Fibroblast of gingiva (primary cell): ENCODE results near the gene HIVEP1.

Experiments used
- DNase-seq: peaks from one replicate; pipeline ENCODE4 v3.0.0-alpha.2; 2011; ENCODE audit warnings: low read depth

HIVEP1 gene

DNA sequence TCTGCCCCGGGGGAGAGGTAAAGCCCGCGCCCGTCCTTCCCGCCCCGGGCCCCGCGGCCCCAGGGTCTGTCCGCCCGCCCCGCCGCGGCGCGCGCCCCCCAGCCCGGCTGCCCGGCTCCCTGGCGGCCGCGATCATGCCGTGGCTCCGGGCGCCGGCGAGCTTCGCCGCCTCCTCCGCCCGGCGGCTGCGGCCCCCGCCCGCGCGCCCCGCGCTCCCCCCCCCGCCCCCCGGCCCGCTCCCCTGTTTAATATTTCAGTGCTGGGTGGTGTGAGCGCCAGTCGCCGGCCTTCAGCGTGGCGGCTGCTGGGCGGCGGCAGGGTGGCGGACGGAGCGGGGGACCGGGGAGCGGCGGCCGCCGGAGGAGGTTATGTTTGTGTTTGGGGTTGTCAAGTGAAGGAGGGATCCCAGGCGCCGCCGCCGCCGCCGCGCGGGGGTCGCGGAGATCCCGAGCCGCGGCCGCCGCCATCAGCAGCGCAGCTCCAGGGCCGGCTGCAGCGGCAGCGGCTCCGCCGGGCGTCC, at the start of gene HIVEP1:
HIVEP1 (plus strand) TSS at position 275 of the 520 bp plus-strand sequence. CDS start 3,317 bp downstream, outside the sequence.
- no peak for DNase-seq

DNA sequence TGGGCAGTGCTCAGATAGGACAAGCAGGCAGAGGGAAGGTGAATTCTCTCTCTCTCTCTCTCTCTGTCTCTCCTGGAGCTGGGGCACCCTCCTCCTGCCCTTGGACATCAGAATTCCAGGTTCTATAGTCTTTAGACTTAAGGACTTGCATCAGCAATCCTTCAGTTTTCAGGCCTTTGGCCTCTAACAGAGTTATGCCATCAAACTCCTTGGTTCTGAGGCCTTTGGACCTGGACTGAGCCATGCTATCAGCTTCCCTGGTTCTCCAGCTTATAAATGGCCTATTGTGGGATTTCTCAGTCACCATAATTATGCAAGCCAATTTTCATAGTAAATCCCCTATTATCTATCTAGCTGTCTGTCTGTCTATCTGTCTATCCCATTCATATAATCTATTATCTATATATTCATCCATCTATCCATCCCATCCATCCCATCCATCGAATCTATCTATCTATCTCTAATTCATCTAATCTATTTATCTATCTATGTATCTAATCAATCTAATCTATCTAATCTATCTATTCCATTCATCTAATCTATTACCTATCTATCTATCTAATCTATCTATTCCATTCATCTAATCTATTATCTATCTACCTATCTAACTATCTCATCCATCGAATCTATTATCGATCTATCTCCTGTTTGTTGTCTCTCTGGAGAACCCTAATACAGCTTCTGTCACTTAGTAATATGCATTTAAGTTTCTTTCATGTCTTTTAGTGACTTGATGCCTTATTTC, 48.2 kb upstream of the HIVEP1 start:
- no peak for DNase-seq

DNA sequence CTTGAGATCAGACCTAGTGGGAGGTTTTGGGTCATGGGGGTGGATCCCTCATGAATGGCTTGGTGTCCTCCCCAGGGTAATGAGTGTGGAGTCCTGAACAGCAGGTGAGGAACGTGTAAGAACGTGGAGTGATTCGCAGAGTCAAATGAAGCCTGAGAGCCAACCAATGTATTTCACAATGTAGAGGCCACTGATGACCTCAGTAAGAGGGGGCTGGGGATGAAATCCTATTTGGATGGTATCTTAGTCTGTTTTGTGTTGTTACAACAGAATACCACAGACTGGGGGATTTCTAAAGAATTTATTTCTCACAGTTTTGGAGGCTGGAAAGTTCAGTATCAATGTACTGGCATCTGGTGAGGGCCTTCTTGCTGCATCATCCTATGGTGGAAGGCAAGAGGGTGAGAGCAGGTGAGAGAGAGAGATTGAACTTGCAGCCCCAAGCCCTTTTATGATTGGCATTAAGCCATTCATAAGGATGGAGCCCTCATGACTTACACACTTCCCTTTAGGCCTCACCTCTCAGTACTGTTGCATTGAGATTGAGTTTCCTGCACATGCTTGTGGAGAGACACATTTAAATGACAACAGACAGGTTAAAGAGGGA, 47.3 kb upstream of the HIVEP1 start:
- DNase-seq = no peak

DNA sequence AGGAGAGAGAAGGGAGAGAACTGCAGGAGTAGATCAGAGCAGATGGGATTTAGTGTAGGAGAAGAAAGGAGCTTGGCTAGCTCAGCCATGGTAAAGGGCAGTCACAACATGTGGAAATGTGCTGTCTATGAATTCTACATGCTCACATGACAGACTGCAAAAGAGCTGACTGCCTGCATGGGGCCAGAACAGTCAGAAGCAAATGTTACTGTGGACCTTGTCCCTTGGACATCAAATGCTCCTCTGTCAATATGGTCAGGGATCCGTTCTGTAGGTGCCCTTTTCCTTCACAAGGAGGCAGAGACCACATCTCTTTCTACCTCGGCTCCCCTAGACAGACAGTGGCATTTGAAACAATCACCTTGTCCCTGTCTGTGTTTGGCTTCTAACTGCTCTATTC, 46.6 kb upstream of the HIVEP1 start:
- DNase-seq = no peak

DNA sequence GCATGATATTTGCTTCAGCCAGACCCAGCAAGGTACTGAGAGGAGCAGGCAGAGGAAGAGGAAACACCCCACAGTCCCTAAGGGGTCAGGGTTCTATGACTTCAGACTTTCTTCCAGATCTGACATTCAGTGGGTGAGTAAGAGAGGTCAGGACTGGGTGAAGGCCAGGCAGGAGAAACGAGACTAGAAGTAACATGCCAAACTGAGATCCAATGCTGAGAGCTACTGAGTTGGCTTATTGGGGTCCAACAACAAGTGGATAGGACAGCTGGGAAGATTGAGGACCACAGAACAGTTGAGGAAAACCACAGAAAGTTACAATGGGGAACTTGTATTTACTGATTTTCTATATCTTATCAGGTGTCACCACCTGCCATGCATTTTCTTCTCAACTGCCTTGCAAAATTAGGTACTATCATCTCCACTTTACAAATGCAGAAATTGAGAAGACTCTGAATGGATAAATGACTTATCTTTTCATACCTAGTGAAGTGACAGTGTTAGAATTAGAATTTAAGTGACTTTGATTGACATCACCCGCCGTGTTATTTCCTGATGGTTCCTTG, 43.8 kb upstream of the HIVEP1 start:
- DNase-seq = no peak

DNA sequence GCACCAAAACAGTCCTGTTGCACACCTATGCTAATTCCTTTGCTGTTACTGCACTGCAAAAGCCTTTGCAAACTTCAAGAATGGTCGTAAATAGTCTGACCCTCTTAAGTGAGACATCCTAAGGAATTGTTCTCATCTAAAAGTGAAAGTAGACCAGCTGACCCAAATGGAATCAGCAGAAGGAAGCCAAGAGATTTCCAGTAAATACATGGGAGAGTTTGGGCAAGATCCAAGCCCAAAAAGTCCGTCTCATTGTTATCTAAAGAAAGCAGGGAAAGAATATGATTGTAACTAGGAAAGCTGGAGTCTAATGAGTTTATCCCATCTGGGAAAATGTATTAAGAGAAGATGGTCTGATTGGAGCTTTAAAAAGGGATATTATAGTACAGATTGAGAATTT, 43.0 kb upstream of the HIVEP1 start:
- peak; percentile 29 for DNase-seq

DNA sequence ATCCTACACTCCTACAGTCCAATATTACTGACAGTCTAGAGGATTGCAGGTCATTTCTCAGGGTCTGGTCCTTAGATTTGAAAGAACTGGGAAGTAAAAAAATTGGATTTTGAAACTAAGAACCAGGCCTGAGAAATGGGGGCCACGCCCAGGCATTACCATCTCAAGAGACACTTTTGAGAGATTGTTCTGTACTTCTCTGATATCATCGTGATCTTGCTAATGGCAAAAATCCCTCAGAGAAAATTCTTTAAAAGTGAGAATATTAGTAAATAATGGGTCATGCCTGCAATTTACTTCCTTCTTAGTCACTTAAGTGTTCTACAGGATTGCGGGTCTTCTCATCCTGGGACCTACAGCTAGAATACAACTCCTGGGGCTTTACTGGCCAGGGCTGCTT, 42.0 kb upstream of the HIVEP1 start:
- DNase-seq = no peak

DNA sequence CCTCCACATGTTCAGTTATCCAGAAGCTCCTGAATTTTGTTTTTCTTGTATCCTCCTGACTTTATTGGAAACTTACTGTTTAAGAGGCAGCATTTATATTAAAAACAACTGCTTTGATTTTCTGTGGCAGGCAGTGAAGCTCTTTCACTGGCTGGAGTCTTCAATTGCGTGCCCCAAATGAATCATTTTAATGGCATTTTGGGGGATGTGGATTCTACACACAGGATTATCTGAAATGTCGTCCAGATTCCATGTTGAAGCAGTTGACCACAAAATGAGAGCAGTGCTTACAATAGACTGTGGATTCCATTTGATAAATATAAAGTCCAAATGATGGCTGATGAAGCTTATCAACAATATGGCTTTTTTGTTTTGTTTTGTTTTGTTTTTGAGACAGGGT, 41.0 kb upstream of the HIVEP1 start:
- peak; percentile 74 for DNase-seq

DNA sequence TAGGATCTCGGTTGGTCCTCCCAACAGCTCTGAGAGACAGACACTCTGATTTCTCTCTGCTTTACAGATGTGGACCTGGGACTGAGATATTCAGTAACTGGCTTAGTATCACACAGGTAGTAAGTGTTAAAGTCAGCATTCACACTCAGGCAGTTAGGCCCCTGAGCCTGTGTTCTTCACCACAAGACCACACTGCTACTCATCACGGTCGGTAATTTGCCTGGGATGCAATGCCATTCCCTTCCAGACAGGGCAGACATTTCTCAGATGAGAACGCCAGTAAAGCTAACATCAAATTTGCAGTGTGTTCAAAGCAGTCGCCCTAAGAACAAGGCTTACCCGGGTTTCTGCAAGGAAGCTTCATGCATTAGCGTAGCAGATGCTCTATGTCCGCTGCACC, 39.8 kb upstream of the HIVEP1 start:
- DNase-seq = no peak

DNA sequence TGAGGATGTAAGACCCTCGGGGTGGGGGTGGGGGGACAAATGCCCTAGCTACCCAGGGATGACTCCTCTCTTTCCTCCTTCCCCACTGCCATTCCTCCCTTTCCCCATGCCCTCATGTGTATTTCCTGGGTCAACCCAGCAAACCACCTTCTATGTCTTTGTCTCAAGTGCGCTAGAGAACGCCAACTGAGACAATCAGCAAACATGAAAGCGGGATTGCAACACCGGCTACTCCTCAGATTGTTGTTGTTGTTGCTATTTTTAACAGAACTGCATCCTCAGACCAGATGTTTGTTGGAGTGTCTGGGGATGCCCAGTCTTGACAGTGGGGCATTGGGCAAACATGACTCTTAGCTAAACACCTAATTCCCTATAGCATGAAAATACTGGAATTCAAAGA, 39.3 kb upstream of the HIVEP1 start:
- peak; percentile 83 for DNase-seq

DNA sequence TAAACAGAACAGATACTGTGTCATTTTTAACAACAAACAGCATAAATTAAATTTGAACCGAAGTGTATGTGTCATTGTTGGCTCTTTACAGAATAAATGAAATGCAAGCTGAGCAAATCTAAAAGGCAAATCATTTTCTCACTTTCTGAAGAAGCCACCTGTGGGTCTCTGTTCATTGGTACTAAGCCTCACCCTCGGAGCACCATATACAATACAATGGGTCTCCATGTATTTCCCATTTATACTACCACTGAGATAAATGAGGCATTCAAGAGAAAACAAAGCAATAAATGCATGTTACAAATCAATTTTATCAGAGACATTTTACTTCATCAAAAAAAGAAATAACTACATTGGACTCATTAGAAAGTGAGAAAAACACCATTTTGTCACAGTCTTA, 38.9 kb upstream of the HIVEP1 start:
- no peak for DNase-seq

DNA sequence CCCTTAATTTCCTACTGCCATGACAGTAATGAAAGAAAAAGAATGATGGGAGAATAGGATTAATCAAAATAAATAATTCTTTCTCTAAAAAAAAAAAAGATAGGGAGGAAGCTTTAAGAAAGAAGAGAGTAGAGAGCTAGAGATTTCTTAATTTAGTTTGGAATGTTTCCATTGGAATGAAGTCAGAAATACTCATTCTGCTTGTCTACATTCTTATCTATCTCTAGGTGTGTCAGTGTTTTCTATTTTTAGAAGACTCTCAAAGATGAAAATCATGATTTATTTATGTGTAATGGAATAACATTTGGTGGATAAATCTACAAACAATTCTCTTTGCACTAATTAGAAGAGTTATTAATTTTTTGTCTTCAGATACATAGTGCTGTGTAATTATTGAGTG, 38.0 kb upstream of the HIVEP1 start:
- DNase-seq = no peak

DNA sequence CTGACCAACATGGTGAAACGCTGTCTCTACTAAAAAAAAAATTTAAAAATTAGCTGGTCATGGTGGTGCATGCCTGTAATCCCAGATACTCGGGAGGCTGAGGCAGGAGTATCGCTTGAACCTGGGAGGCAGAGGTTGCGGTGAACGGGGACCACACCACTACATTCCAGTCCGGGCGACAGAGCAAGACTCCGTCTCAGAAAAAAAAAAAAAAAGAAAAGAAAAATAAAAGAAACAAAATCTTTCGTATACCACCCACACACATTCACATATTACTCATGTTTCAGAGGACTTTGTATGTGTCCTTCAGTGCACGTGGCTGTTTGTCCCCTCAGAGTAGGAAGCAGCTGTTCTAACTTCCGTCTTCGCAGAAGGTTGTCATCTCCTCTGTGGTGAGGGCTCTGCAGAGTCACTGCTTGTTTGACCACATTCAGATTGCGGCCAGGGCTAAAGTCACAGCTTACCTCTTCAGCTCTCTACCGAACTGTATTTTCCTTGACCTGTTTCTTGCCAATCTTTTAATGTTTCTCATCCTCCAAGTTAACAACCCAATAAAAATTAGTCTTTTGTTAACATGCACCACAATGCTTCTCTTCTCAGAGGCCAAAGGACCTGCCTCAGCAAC, 36.6 kb upstream of the HIVEP1 start:
- no peak for DNase-seq

DNA sequence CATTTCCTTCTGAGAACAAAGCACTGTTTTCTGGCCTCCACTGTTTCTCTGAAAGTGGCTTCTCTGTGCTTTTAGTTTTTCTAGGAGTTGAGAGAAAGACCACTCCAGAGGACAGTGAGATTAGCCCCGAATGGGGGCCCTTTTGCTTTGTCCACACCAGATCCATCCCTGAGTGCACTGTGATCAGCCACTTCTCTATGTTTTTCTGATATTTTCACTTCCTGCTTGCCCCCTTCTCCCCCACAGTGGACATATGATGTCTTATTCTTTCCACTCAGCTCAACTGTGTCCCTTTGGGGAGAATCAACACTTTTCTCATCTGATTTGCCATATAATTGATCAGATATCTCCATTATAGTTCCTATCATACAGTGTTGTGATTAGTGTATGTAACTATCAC, 35.6 kb upstream of the HIVEP1 start:
- DNase-seq = no peak

DNA sequence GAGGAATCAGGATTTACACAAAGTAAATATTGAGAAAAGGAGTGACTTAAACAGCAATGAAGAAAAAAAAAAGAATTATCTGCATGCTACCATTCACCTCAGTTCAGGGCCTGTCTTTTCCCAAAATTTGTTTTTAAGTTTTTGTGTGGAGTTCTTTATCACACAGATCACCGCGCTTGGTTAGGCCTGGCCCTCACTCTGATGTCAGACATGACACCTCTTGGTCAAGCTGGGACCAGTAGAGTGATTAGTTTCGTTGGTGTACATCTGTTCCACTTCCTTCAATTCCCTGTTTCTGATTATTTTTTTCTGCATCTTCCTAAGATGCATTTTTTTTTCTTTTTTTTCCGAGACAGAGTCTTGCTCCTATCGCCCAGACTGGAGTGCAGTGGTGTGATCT, 34.9 kb upstream of the HIVEP1 start:
- no peak for DNase-seq

DNA sequence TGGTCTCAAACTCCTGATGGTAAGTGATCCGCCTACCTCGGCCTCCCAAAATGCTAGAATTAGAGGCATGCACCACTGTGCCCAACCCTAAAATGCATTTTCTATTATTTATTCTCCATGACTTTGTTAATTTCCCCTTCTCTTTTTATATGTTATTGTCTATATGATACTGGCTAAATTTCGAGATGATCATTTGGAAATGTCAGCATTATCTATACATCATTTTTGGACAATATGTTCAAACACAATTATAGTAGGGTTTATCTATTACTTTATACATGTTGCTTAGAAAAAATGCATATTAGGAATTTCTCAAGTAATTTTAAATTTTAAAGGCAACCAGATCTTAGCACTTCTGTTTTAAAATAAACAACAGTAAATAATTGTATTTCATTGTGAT, 34.4 kb upstream of the HIVEP1 start:
- DNase-seq = no peak

DNA sequence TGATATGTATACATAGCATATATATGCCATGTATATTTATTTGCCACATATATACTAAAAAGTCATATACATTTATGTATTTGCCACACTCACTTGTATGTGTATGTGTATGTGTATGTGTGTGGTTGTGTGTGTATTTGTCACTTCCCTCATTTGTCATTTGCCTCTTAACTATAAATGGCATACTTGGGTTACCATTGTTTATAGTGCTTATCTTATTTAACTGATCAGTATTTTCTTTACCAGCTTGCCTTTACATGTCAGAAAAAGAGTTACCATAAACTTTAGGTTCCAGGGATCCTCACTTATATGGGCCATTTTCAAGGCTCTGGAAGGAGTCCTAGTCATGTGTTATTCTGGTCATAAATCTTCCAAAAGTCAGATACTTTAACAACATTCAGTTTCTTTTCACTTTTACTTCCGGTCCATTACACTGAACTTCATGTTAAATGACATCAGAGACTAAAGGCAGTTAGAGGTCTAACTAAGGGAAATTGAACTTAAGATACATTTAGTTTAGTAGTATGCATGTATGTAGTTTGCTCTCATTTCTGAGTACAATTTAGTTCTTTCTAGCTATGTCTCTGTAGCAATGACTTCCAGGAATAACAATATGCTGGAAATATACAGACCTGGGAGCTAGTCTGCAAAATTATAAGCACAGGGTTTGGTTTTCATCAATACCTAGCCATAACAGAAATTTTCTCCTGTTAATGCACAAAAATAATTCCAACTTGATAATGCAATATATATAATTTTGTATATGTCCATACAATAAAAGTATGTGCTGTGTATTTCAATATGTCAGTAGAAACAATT, 33.7 kb upstream of the HIVEP1 start:
- DNase-seq = no peak

DNA sequence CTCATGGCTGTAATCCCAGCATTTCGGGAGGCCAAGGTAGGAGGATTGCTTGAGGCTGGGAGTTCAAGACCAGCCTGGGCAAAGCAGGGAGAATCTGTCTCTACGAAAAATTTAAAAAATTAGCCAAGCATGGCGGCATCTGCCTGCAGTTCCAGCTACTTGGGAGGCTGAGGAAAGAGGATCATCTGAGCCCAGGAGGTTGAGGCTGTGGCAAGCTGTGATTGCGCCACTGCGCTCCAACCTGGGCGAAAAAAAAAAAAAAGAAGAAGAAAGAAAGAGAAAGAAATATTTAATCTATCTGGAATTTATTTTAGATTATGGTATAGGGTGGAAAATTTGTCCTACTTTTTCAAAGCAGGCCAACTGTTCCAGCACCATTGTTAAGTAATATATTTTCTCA, 32.2 kb upstream of the HIVEP1 start:
- DNase-seq = no peak

DNA sequence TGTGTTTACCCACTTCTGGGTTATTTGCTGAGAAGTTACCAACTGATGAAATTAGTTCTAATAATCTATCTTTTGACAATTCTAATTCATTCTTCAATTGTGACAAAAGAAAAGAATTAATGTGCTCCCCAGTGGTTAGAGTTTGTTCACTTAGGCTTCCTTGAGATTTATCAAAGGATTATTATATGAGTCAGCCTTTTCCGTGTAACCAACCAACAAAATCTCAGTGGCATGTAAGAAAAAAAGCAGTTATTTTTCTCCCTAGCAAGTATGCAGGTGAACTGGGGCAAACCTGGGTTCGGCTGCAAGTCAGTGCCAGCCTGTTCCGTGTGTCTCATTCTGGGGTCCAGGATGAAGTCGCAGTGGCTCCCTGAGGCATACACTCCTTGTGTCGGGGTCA, 28.8 kb upstream of the HIVEP1 start:
- DNase-seq = no peak

DNA sequence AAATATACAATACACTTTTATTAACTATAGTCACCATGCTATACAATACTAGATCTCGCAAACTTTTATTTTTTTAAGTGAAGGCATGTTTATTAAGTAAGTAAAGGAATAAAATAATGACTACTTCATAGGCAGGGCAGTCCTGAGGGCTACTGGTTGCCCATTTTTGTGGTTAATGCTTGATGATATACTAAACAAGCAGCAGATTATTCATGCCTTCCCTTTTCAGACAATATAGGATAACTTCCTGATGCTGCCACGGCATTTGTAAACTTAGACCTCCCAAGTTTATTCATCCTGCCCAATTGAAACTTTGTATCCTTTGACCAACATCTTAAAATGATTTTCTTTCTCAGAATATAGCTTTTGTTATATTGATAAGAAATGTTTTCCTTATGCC, 24.7 kb upstream of the HIVEP1 start:
- DNase-seq = no peak

DNA sequence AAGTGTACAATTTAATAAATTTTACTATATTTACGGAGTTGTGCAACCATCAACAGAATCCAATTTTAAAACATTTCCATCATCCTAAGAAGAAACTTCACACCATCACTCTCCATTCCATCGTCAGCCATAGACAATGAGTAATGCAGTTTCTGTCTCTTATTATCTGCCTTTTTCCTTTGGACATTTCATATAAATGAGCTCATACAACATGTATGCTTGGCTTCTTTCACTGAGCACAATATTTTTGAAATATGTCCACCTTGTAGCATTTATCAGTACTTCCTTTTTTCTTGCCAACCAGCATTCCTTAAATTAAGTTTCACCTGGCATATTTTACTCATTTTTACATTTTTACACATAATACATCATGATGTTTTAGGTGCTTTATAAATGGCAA, 22.7 kb upstream of the HIVEP1 start:
- DNase-seq = no peak

DNA sequence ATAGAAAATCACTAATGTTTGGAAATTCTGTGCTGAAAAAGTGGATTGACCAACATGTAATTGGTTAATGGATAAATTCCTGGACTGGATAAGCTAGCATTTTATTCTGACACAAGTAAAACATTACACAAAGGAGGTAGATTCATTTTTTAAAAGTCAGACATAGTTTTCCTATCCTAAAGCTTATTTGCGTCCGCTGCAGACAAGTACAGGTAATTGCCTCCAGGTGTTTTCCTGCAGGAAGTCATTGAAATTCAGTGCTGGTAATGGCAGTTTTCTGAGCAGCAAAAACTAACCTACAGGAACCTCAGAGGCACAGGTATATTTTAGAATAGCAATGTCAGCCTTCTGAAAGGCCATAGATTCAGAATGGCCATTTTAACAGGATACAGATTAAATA, 20.0 kb upstream of the HIVEP1 start:
- DNase-seq = no peak
